Immature natural killer cell (primary cell): ENCODE data around the gene RADIL. TPM values are rescaled to one million over a fixed set of nuclear protein-coding genes. Genes with fewer than 3 reads are reported as not detected.
A peak's percentile ranks its signal among the peaks of the same experiment; 100 is the strongest.

Experiments used
- DNase-seq, 3 donors: peaks; one replicate each; pipeline ENCODE4 v3.0.0; 2022; ENCODE audit warnings: mixed read lengths in 1 of 3
- H3K27ac Mint-ChIP-seq, 6 donors: one replicate each; pipeline ENCODE4 v1.8.0; 2020; ENCODE audit warnings: mixed read lengths in 6 of 6, mild to moderate bottlenecking in 5 of 6, inconsistent platforms in 4 of 6, moderate library complexity in 3 of 6
- H3K27me3 Mint-ChIP-seq, 3 donors: one replicate each; pipeline ENCODE4 v1.8.0; 2020 to 2021; ENCODE audit warnings: low read depth in 3 of 3, mild to moderate bottlenecking in 3 of 3, mixed read lengths in 3 of 3, moderate library complexity in 3 of 3, inconsistent platforms in 1 of 3
- H3K36me3 Mint-ChIP-seq, 3 donors: one replicate each; pipeline ENCODE4 v1.8.0; 2020; ENCODE audit warnings: mixed read lengths in 3 of 3, inconsistent platforms in 2 of 3, mild to moderate bottlenecking in 2 of 3
- H3K4me1 Mint-ChIP-seq, 2 donors: one replicate each; pipeline ENCODE4 v1.8.0; 2020; ENCODE audit warnings: inconsistent platforms in 2 of 2, mild to moderate bottlenecking in 2 of 2, mixed read lengths in 2 of 2, moderate library complexity in 1 of 2
- H3K4me3 Mint-ChIP-seq, 5 donors: one replicate each; pipeline ENCODE4 v1.8.0; 2020; ENCODE audit warnings: mild to moderate bottlenecking in 5 of 5, mixed read lengths in 5 of 5, inconsistent platforms in 3 of 5, moderate library complexity in 3 of 5
- H3K9me3 Mint-ChIP-seq, 6 donors: one replicate each; pipeline ENCODE4 v1.8.0; 2020; ENCODE audit warnings: mild to moderate bottlenecking in 6 of 6, mixed read lengths in 6 of 6, inconsistent platforms in 4 of 6, moderate library complexity in 3 of 6
- polyA plus RNA-seq, 3 donors: library from polyadenylated mRNA; unstranded; fragments of 300-500 nt; fragmentation: Illumina TruSeq; gene quantifications; one replicate each; pipeline ENCODE4 v1.2.3, GENCODE V29; 2021

The RADIL gene
- polyA plus RNA-seq, result not detected

GRCh38 chr7:4883372-4884144 lies at the start of gene RADIL:
RADIL (minus strand) TSS chr7:4883716; CDS start chr7:4878139, 5,577 bp downstream.
- peak within 1 kb of the TSS in 2 of 6 donors; percentile 37 to 42 for H3K27ac Mint-ChIP-seq
- peak; percentile 92 for DNase-seq
- peaks cover 10 to 13% of the 10 kb centered on the region in 2 donors for H3K4me1 Mint-ChIP-seq
- H3K27me3 Mint-ChIP-seq, result peaks cover 5 to 14% (median 13%) of the 10 kb centered on the region in 3 donors
- no peaks in the 10 kb centered on the region for H3K36me3 Mint-ChIP-seq
- H3K9me3 Mint-ChIP-seq, result no peaks in the 10 kb centered on the region
- peak within 1 kb of the TSS; percentile 70 to 76 (median 73) for H3K4me3 Mint-ChIP-seq

GRCh38 chr7:4931943-4932342 lies 48.4 kb upstream of the RADIL start:
- Mint-ChIP-seq H3K27me3 (peaks cover 0 to 2% (median 0%) of the 10 kb centered on the region in 3 donors), H3K4me3 (no peak overlapping the region), H3K36me3 (no peaks in the 10 kb centered on the region), H3K9me3 (no peaks in the 10 kb centered on the region), H3K4me1 (no peaks in the 10 kb centered on the region), H3K27ac (no peak overlapping the region)
- DNase-seq, result peak in 1 of 3 donors; percentile 4

DNA sequence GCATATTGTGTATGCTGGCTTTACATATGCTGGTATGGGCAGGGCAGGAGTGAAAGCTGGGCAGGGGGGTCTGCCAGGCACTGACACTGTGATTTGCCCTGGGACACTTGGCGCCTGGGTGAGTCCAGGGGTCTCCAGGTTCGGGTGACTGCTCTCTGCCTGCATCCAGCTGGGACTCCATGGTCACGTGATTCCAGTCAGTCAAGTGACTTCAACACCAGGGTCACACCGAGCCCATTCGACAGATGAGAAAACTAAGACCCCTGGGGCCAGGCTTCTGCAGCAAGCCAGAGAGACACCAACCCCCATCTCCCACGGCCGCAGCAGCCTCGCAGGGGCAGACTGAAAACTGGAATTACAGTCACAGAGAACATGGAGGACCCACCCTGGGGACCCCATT lies 45.5 kb upstream of the RADIL start:
- Mint-ChIP-seq H3K27ac (no peak overlapping the region), H3K4me1 (no peaks in the 10 kb centered on the region), H3K27me3 (no peaks in the 10 kb centered on the region), H3K4me3 (no peak overlapping the region), H3K36me3 (no peaks in the 10 kb centered on the region), H3K9me3 (no peaks in the 10 kb centered on the region)
- DNase-seq, result no peak

DNA sequence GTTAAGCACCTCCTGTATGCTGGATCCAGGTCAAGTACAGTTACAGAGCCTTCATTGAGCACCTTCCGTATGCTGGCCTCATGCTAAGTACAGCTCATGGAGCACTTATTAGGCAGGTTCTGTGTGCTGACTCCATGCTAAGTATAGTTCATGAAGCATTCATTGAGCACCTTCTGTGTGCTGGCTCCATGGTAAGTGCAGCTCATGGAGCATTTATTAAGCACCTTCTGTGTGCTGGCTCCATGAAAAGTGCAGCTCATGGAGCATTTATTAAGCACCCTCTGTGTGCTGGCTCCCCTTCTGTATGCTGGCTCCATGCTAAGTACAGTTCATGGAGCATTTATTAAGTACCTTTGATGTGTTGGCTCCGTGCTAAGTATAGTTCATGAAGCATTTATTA lies 44.9 kb upstream of the RADIL start:
- Mint-ChIP-seq H3K4me3 (no peak overlapping the region), H3K27ac (no peak overlapping the region), H3K4me1 (no peaks in the 10 kb centered on the region), H3K36me3 (no peaks in the 10 kb centered on the region), H3K27me3 (no peaks in the 10 kb centered on the region), H3K9me3 (no peaks in the 10 kb centered on the region)
- no peak for DNase-seq

DNA sequence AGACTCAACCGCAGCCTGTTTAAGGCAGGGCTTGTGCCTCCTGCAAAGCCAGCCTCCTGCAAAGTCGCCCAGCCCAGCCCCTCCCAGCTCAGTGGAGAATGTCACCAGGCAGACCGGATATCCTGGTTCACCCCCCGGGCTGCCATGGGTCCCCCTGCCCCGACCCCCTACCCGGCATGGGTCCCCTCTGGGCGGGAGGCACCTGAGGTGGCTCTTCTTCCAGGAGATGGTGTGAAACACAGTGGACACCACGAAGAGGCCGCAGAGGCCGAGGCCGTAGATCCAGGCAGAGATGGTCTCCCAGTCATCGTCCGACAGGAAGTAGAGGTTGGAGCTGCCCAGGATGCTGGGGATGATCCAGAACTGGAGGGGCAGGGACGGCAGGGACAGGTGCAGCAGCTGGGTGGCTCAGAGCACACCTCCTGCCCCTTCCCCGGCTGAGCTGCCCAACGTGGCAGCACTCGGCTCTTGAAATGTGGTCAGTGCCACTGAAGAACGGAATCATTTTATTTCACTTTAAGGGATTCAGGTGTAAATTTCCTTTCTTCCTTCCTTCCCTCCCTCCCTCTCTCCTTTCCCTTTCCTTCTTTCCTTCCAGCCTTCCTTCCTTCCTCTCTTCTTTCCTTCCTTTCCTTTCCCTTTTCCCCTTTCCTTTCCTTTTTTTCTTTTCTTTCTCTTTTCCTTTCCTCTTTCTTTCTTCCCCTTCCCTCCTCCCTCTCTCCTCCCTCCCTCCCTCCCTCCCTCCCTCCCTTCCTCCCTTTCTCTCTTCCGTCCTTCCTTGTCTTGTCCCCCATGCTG lies 36.7 kb upstream of the RADIL start:
- Mint-ChIP-seq H3K9me3 (peaks cover 0 to 4% (median 0%) of the 10 kb centered on the region in 6 donors), H3K4me3 (no peak overlapping the region)

GRCh38 chr7:4916113-4916512 lies 32.6 kb upstream of the RADIL start:
- Mint-ChIP-seq H3K4me1 (no peaks in the 10 kb centered on the region), H3K9me3 (peaks cover 0 to 4% (median 0%) of the 10 kb centered on the region in 6 donors), H3K27ac (no peak overlapping the region), H3K4me3 (no peak overlapping the region), H3K27me3 (peaks cover 0 to 1% (median 1%) of the 10 kb centered on the region in 3 donors), H3K36me3 (no peaks in the 10 kb centered on the region)
- no peak for DNase-seq

More for the DNA sequence above, 36.7 kb upstream of the RADIL start:
- no peaks in the 10 kb centered on the region for H3K36me3 Mint-ChIP-seq
- no peaks in the 10 kb centered on the region for H3K4me1 Mint-ChIP-seq
- no peak overlapping the region for H3K27ac Mint-ChIP-seq
- H3K27me3 Mint-ChIP-seq, result peaks cover 0 to 1% (median 1%) of the 10 kb centered on the region in 3 donors
- DNase-seq, result no peak

GRCh38 chr7:4911111-4911828 lies 27.8 kb upstream of the RADIL start:
- Mint-ChIP-seq H3K4me3 (no peak overlapping the region), H3K27me3 (peaks cover 0 to 6% (median 0%) of the 10 kb centered on the region in 3 donors), H3K27ac (no peak overlapping the region), H3K36me3 (no peaks in the 10 kb centered on the region), H3K9me3 (no peaks in the 10 kb centered on the region), H3K4me1 (no peaks in the 10 kb centered on the region)
- no peak for DNase-seq

DNA sequence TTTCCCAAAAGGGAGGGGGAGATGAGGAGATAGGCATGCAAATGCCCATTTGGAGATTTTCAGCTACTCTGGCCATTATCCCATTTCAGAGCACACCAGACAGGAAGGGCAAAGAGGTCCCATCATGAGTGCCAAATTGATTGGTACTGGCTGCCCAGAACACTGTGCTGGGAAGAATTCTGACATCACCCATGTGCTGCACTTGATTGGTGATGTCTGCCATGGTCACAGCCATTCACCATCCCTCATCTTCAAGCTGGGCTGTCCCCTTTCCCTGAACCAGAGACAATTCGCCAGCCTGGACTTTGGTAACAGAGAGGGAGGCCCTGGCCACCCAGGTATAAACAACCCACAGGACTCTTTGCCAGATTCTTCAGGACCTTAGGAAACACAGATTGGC lies 23.2 kb upstream of the RADIL start:
- no peaks in the 10 kb centered on the region for H3K36me3 Mint-ChIP-seq
- peaks cover 0 to 1% (median 0%) of the 10 kb centered on the region in 6 donors for H3K9me3 Mint-ChIP-seq
- no peaks in the 10 kb centered on the region for H3K4me1 Mint-ChIP-seq
- H3K4me3 Mint-ChIP-seq, result no peak overlapping the region
- H3K27me3 Mint-ChIP-seq, result peaks cover 0 to 7% (median 3%) of the 10 kb centered on the region in 3 donors
- H3K27ac Mint-ChIP-seq, result no peak overlapping the region
- DNase-seq, result no peak

GRCh38 chr7:4905171-4905570 lies 21.7 kb upstream of the RADIL start:
- H3K4me3 Mint-ChIP-seq, result no peak overlapping the region
- DNase-seq, result no peak
- H3K4me1 Mint-ChIP-seq, result no peaks in the 10 kb centered on the region
- H3K27me3 Mint-ChIP-seq, result peaks cover 0 to 5% (median 3%) of the 10 kb centered on the region in 3 donors
- H3K36me3 Mint-ChIP-seq, result no peaks in the 10 kb centered on the region
- peaks cover 0 to 1% (median 0%) of the 10 kb centered on the region in 6 donors for H3K9me3 Mint-ChIP-seq
- H3K27ac Mint-ChIP-seq, result no peak overlapping the region

- H3K36me3 Mint-ChIP-seq, result no peaks in the 10 kb centered on the region
- no peak overlapping the region for H3K27ac Mint-ChIP-seq
- H3K4me1 Mint-ChIP-seq, result no peaks in the 10 kb centered on the region
- no peak for DNase-seq
- H3K27me3 Mint-ChIP-seq, result peaks cover 0 to 4% (median 3%) of the 10 kb centered on the region in 3 donors
- peaks cover 0 to 1% (median 0%) of the 10 kb centered on the region in 6 donors for H3K9me3 Mint-ChIP-seq
- H3K4me3 Mint-ChIP-seq, result no peak overlapping the region
Measured at GRCh38 chr7:4904346-4904745, 20.8 kb upstream of the RADIL start.

DNA sequence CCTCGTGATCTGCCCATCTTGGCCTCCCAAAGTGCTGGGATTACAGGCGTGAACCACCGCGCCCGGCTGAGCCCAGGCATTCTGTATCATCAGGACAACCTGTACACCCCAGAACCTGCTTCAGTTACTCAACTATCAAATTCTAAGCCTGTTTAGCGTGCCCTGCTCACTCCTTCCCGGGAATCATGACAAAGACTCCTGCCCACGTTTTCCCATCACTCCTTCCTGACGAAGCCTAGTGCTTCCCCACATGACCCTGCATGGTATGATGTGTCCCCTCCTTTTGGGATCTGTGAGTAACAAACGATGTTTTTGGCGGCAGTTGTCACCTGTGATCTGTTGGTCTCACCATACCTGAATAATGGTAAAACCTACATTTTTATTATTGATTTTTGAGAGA lies 12.2 kb upstream of the RADIL start:
- peaks cover 1 to 2% (median 2%) of the 10 kb centered on the region in 3 donors for H3K27me3 Mint-ChIP-seq
- no peak overlapping the region for H3K4me3 Mint-ChIP-seq
- no peak overlapping the region for H3K27ac Mint-ChIP-seq
- no peaks in the 10 kb centered on the region for H3K36me3 Mint-ChIP-seq
- no peak for DNase-seq
- no peaks in the 10 kb centered on the region for H3K4me1 Mint-ChIP-seq
- no peaks in the 10 kb centered on the region for H3K9me3 Mint-ChIP-seq

DNA sequence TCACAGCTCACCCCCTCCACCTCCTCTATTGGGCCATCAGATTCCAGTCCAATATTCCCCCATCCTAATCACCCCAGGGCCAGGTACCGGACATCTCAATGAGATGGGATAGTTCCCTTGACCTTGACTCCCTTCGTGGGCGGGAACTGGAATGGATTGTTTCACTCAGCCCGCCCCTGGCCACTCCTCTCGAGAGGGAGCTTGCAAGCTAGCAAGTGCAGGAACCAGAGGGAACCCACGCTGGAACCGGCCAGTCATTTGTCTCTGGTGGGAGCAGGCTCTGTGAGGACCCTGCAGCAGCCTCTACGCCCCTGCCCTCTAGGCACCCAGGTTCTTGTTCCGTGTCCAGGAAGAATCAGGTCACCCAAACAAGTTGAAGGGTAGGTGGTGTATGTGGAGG lies 11.0 kb upstream of the RADIL start:
- Mint-ChIP-seq H3K4me3 (no peak overlapping the region), H3K27me3 (peaks cover 1 to 2% (median 2%) of the 10 kb centered on the region in 3 donors), H3K4me1 (no peaks in the 10 kb centered on the region), H3K27ac (no peak overlapping the region), H3K9me3 (no peaks in the 10 kb centered on the region), H3K36me3 (no peaks in the 10 kb centered on the region)
- no peak for DNase-seq

DNA sequence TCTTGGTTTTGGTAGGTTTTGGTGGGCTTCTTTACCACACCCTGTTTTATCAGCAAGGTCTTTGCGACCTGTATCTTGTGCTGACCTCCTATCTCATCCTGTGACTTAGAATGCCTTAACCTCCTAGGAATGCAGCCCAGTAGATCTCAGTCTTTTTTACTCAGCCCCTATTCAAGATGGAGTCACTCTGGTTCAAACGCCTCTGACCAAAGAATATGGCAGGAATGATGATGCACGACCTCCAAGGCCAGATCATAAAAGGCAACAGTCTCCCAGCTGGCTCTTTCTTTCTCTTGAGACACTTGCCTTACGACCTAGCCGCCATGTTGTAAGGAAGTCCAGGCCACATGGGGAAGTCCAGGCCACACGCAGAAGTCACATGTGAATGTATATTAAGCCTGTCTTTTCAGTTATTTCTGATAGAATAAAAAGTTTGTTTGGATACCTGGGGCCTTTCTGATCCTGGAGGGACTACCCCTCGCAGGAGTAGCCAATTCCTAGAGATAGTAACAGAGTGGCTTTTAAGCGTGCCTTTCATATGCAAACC lies 10.5 kb upstream of the RADIL start:
- Mint-ChIP-seq H3K4me3 (no peak overlapping the region), H3K4me1 (no peaks in the 10 kb centered on the region), H3K36me3 (no peaks in the 10 kb centered on the region), H3K27ac (no peak overlapping the region), H3K9me3 (no peaks in the 10 kb centered on the region), H3K27me3 (peaks cover 1 to 2% (median 2%) of the 10 kb centered on the region in 3 donors)
- no peak for DNase-seq
